ENCODE results near the gene TBC1D3B. TPM values are rescaled to one million over a fixed set of nuclear protein-coding genes. Genes with fewer than 3 reads are reported as not detected.
"Not testable (repeated sequence)": the region's sequence is repeated elsewhere in the genome, so short reads cannot be mapped to it uniquely, and the experiment has no call there.

The TBC1D3B gene
- total RNA-seq (10 to 100 TPM; 10.8 to 23.0 TPM), polyA plus RNA-seq (ENCODE audit: insufficient read depth, low read depth, low replicate concordance) (21.0 TPM)
- long read RNA-seq, donor 1 = 0 reads
- long read RNA-seq, donor 2 = 0 reads

DNA sequence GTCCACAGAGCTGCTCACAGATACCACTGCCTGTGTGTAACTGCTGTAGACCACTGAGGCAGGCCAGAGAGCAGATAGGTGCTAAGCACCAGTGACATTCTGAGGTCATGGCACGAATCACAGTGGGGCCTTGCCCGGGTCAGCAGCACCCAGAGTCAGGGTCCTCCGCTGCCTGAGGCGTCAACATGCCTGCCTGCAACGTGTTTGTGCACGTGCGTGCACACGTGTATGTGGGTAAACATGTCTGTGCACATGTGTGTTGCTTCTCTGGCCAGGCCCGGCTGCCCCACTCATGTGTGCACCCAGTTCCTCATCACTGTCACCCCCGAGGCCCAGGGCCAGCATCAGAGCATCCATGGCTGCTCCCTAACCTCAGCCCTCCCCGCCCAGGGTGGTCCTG is at the start of gene TBC1D3B:
TBC1D3B (minus strand) TSS at position 101 of the 400 bp plus-strand sequence. CDS start 1,586 bp downstream, outside the sequence.
- H3K27me3 ChIP-seq; H3K4me1 ChIP-seq; H3K9me3 ChIP-seq; intact Hi-C loops (cut with DNase I; ENCODE audit: low total_unique reads); H3K36me3 ChIP-seq (ENCODE audit: low read depth, missing control alignments); H3K4me3 ChIP-seq; DNase-seq; H3K27ac ChIP-seq: not testable (repeated sequence)
- WGBS, 2 donors = no CpG with 5 or more reads among the region's 11 CpGs

- intact Hi-C loops (cut with DNase I; ENCODE audit: low total_unique reads); H3K27ac ChIP-seq; DNase-seq; H3K36me3 ChIP-seq (ENCODE audit: low read depth, missing control alignments); H3K27me3 ChIP-seq; H3K4me3 ChIP-seq; H3K9me3 ChIP-seq; H3K4me1 ChIP-seq: not testable (repeated sequence)
- WGBS, 2 donors = 75 to 94% methylated on average over 9 to 12 of the region's 12 CpGs
Observed at GRCh38 chr17:36222967-36223366, 46.5 kb upstream of the TBC1D3B start.

GRCh38 chr17:36221581-36222100 is 45.2 kb upstream of the TBC1D3B start:
- H3K27ac ChIP-seq; intact Hi-C loops (cut with DNase I; ENCODE audit: low total_unique reads); H3K9me3 ChIP-seq; H3K4me3 ChIP-seq; H3K27me3 ChIP-seq; H3K4me1 ChIP-seq; H3K36me3 ChIP-seq (ENCODE audit: low read depth, missing control alignments); DNase-seq: not testable (repeated sequence)
- WGBS, 2 donors = 90 to 91% methylated on average over 4 of the region's 4 CpGs

DNA sequence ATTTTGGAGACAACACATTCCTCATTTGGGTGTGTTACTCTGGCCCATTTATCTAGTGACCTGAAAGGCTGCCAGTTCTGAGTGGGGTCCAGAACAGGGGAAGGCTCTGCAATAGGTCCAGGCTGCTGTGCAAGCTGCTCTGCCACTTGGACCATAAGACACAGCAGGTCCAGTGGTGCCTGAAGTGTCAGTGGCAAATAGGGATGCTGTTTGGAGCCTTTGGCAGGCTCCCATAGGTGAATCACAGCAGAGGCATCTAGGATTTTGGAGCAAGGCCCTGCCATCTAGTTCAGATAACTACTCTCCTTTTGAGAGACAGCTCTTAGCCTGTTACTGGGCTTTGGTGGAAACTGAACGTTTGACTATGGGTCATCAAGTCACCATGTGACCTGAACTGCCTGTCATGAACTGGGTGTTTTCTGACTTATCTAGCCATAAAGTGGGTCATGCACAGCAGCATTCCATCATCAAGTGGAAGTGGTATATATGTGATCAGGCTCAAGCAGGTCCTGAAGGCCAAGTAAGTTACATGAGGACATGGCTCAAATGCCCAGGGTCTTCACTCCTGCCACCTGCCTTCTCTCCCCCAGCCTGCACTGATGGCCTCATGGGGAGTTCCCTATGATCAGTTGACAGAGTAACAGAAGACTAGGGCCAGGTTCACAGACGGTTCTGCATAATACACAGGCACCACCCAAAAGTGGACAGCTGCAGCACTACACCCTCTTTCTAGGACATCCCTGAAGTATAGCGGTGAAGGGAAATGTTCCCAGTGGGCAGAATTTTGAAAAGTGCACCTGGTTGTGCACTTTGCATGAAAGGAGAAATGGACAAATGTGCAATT is 44.5 kb upstream of the TBC1D3B start:
- H3K4me3 ChIP-seq; H3K27me3 ChIP-seq; DNase-seq; H3K27ac ChIP-seq; intact Hi-C loops (cut with DNase I; ENCODE audit: low total_unique reads); H3K36me3 ChIP-seq (ENCODE audit: low read depth, missing control alignments); H3K4me1 ChIP-seq; H3K9me3 ChIP-seq: not testable (repeated sequence)
- 83 to 86% methylated on average over 3 of the region's 3 CpGs for WGBS, 2 donors

GRCh38 chr17:36219556-36219955 is 43.1 kb upstream of the TBC1D3B start:
- H3K27me3 ChIP-seq; DNase-seq; intact Hi-C loops (cut with DNase I; ENCODE audit: low total_unique reads); H3K9me3 ChIP-seq; H3K4me3 ChIP-seq; H3K36me3 ChIP-seq (ENCODE audit: low read depth, missing control alignments); H3K4me1 ChIP-seq; H3K27ac ChIP-seq: not testable (repeated sequence)
- WGBS, 2 donors = 100% methylated on average over 1 of the region's 1 CpG

GRCh38 chr17:36215406-36216308 is 39.2 kb upstream of the TBC1D3B start:
- intact Hi-C loops (cut with DNase I; ENCODE audit: low total_unique reads) = not testable (repeated sequence)

GRCh38 chr17:36214918-36215317 is 38.5 kb upstream of the TBC1D3B start:
- H3K27me3 ChIP-seq = no peaks in the 10 kb centered on the region
- H3K27ac ChIP-seq = no peak overlapping the region
- H3K9me3 ChIP-seq = no peaks in the 10 kb centered on the region
- TF ChIP-seq POLR2A (IDR thresholded peaks at IDR 0.05) = no peak
- TF ChIP-seq, protein P1, sequence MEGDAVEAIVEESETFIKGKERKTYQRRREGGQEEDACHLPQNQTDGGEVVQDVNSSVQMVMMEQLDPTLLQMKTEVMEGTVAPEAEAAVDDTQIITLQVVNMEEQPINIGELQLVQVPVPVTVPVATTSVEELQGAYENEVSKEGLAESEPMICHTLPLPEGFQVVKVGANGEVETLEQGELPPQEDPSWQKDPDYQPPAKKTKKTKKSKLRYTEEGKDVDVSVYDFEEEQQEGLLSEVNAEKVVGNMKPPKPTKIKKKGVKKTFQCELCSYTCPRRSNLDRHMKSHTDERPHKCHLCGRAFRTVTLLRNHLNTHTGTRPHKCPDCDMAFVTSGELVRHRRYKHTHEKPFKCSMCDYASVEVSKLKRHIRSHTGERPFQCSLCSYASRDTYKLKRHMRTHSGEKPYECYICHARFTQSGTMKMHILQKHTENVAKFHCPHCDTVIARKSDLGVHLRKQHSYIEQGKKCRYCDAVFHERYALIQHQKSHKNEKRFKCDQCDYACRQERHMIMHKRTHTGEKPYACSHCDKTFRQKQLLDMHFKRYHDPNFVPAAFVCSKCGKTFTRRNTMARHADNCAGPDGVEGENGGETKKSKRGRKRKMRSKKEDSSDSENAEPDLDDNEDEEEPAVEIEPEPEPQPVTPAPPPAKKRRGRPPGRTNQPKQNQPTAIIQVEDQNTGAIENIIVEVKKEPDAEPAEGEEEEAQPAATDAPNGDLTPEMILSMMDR (IDR thresholded peaks at IDR 0.05) = no peak
- DNase-seq = no peak
- H3K4me3 ChIP-seq = no peak overlapping the region
- no peaks in the 10 kb centered on the region for H3K4me1 ChIP-seq
- intact Hi-C loops (cut with DNase I; ENCODE audit: low total_unique reads) = no loop called here
- H3K36me3 ChIP-seq (ENCODE audit: low read depth, missing control alignments) = no peaks in the 10 kb centered on the region

More at GRCh38 chr17:36215406-36216308, 39.2 kb upstream of the TBC1D3B start:
- 83 to 91% methylated on average over 6 to 7 of the region's 7 CpGs for WGBS, 2 donors
- H3K4me3 ChIP-seq; H3K27me3 ChIP-seq; H3K4me1 ChIP-seq; H3K36me3 ChIP-seq (ENCODE audit: low read depth, missing control alignments); H3K9me3 ChIP-seq; DNase-seq; H3K27ac ChIP-seq: not testable (repeated sequence)

Data from testis (tissue), 5 donors.